GM18867 (cell line): ENCODE data around the gene FBXW4.
A peak's percentile ranks its signal among the peaks of the same experiment; 100 is the strongest.

ENCODE experiments used
- ATAC-seq: cut with Tn5 transposase; IDR thresholded peaks from one replicate; pipeline ENCODE4 v1.9.1; 2021; ENCODE audit warnings: mild to moderate bottlenecking, moderate library complexity; ENCODE audit not compliant: unreplicated experiment

Gene FBXW4

GRCh38 chr10:101587725-101588653 lies 107.0 kb downstream of the FBXW4 start, which contains the start of the genes DPCD and POLL:
TSS of gene DPCD (plus strand) at chr10:101588321. CDS start at chr10:101588337, 16 bp downstream.
TSS of gene POLL (minus strand) at chr10:101588257. CDS start at chr10:101587360, 897 bp downstream.
- peak; percentile 97 for ATAC-seq

- no peak for ATAC-seq
Observed at GRCh38 chr10:101585841-101586240, 109.1 kb downstream of the FBXW4 start.

DNA sequence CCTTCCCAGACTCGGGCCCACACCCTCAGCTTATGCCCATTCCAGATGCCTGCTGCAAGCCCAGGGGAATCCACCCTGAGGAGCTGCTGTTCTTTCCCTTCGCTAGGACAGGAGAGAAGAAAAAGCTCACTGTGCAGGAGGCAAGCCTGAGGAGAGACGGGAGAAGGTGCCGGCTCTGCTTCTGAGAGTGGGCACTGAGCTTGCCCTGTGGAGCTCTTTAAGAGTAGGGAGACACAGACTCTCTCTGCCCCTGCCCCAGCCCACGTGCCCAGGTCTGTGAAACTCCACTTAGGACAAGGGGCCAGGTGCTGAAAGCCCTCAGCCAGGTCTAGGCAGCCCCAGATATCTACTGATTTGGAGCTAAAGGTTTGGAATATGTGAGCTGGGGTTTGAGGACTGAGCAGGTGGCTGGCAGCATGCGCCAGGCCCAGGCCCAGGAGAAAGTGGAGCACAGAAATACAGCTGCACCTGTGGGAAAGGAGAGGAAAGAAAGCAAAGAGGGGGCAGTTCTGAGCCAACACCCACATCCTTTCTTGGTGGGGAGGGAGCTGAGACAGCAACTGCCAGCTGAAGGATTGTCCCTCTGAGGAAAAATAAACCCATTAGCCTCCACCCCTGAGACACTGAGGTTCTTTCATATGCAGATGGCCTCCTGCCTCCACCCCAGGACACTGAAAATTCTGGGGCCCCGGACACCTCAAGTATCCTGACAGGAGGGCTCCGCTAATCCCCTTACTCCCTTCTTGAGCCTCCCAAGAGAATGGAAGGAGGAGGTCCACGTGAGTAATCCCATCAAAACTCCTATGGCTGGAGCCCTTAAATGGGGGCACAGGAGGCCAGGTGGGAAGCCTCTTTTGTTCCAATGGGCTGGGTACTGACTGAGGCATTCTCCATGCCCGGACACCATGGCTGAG lies 114.2 kb downstream of the FBXW4 start:
- ATAC-seq, result no peak

DNA sequence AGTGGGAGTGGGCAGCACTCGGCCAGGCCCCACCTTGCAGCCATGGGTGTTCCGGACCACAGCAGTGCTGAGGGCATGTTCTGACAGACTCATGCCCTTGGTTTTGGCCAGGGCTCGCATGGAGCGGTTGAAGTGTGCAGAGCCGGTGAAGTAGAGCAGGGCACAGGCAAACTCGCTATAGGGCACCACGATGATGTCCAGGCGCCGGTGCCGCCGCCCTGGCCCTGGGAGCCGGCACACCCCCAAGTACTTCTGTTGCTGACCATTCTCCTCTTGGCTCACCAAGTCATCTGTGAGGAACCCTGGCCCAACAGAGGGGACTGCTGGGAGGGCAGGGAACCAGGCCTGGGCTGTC lies 115.5 kb downstream of the FBXW4 start:
- no peak for ATAC-seq

DNA sequence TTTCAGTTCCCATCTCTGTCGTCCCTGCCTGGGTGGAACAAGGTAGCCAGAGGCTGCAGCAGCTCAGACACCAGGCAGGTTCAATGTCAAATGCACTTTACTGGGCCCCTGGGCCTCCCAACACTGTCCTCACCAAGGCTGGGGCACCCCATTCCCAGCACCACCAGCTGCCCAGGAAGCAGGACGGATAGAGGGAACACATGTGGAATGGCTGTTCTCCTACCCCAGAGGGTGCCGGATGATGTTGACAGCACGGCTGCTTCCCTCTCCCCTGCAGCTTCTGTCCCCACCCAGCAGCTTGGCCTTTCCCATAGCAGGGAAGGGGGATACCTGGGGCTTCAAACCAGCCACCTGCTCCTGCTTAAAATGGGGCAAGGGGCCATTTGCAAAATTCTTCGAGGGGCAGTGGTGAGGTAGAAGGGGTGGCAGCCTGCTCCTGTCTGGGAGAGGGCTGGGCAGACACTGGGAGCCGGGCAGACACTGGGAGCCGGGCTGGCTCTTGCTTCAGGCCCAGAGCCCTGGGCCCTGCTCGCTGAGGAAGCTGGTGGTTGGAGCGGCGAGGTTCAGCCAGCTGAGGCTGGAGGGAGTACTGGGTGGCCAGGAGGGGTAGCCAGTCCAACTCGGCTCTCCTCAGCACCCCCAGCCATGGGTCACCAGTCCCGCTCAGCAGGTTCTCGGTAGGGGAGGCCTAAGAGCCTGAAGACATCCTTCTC lies 116.0 kb downstream of the FBXW4 start:
- ATAC-seq, result no peak

DNA sequence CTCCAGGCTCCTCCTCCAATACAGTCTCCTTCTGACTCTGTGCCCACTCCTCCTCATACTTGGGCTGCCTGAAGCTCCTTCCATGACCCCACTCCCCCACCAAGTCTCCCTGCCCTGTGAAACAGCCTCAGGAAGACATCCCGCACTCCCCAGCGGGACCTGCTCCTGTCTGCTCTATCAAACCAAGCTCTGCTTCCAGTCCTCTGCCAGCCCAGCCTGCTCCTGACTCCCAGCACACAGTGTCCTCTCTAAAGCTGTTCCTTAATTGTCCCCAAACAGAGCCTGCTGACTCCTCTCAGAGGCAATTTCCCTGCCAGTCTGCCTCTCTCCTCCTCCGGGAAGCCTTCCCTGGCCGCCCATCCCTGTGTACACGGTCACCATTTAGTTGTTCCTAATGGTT lies 116.8 kb downstream of the FBXW4 start:
- ATAC-seq, result no peak

DNA sequence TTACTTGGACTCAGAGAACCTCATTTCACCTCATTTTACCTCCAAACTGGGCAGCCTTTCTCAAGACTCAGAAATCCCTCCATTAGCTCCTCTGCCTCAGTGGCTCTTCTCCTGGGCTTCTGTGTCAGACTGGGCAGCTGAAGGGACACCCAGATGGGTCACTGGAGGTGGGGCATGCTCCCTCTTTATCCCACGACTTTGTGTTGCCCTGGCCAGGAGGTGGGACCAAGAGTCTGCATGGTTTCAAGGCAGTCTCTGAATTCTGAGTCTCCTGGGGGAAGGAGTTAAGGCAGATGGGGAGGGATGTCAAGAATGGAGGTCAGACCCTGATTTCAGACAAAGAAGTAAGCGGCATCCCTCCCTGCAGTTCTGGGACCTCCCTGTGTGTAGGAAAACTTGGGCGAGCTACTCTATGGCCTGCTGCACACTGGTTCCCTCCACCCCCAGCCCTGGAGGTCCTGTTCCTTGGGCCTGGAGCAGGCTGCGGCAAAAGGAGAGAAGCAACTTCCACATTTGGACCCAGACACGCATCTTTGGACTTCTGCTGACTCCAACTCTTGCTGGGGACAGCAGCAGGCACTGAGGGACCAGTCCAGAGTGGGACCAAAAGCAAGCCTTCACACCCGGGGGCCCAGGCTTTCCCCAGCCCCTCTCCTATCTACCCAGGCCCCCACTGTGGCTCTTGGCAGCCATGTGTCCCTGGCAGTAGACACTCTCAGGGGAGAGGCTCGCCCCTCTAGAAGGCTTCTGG lies 117.7 kb downstream of the FBXW4 start:
- ATAC-seq, result no peak

GRCh38 chr10:101576211-101576863 lies 118.6 kb downstream of the FBXW4 start:
- no peak for ATAC-seq

GRCh38 chr10:101575580-101576210 lies 119.3 kb downstream of the FBXW4 start:
- no peak for ATAC-seq

DNA sequence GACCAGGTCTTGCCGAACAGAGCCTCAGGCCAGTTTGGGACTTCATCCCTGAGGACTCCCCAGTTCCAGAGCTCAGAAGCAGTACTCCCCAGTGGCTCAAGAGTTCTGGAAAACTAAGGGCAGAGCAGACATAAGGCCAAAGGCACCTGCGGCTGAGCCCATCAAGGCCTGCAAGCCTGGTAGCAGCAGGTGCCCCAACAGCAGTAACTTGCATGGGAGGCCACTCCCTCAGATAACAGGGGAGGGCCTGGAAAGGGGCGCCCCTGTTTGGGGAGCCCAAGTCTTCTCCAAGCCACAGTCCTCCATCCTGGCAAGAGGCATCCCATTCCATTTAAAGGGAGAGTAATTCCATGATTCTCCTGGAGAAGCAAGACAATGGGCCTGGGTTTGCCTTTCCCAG lies 119.9 kb downstream of the FBXW4 start:
- ATAC-seq, result no peak

DNA sequence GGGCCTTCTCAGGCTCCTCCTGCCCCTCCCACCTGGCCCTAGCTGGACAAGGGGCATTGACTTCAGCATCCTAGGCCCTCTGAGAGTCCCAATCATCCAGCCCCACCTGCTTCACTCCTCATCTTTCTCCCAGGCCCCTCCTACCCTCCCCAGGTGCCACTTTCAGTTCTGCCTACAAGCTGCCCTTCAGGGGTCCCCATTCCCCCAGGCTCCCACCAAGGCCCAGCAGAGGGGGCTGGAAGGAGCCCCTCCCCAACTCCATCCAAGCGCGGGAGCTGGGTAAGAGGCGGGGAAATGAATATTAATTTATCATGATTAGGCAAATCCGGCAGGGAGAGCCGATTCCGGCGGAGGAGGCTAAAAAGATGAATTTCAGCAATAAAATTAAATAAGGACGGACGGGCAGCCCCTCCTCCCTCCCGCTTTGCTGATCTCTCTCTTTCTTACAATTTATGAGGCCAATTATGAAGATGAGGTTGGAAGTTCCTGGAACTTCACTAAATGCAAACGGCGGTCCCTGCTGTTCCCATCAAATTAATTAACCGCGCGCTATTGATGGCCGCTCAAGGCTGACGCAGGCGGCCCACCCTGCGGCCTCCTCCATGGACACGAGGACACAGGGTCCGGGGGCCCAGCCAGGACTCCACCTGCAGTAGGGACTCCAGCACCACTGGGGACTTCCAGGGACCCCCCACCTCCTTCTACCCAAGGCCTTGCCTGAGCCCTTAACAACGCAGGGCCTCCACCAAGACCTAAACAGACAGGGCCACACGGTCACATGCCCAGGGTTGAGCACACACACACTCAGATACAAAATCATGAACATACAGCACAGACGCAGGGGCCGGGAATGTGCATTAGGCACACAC lies 120.9 kb downstream of the FBXW4 start:
- no peak for ATAC-seq

DNA sequence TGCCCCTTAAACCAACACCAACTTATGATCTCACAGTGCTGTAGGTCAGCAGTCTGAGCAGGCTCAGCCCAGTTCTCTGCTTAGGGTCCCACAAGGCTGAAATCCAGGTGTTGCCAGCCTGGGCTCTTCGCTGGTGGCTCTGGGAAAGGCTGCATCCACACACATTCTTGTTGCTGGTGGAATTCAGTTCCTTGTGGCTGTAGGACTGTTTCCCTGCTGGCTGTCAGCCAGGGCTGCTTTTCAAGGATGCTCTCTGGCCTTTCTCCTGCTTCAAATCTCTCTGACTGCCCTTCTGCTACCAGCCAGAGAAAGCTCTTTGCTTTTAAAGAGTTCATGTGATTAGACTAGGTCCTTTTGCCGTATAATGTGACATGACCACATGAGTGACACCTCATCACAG lies 122.2 kb downstream of the FBXW4 start:
- ATAC-seq, result no peak

- ATAC-seq, result no peak
Observed at GRCh38 chr10:101572126-101572525, 122.8 kb downstream of the FBXW4 start.

- no peak for ATAC-seq
Observed at GRCh38 chr10:101571271-101571925, 123.6 kb downstream of the FBXW4 start.

DNA sequence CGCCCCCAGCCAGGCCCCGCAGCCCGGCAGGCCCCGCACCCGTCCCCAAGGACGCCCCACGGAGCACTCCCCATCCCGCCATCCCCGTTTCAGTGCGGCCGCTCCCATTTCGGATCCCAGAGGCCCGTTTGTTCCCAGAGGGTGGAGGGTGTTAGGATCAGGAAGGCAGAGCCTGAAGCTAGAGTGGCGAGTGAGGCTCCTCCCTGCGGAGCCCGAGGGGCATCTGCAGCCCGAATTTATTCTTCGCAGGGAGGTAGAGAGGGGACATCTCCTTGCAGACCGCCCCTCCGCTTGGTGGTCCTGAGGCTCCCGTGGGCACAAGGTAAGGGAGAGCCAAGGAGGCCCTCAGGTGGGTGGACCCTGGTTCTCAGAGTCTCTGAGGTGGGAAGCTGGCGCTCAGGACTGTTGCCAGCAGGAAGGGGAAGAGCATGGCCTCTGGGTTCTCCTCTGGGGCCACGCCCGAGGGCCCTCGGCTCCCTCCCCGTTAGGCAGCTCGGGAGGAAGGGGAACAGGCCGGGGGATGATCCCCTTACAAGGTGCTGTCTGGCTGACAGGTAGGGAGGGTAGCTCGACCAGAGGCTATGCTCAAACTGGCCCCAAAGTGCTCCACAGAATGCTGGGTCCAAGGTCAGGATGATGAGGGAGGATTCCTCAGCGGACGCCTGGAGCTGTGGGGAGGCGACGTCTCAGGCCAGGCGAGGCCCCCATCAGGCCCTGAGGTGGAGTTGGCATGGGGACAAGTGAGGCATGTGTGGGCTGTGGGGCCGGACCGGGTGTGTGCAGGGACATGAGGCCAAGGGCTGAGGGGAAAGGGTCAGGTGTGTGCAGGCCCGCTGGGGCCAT lies 124.3 kb downstream of the FBXW4 start:
- ATAC-seq, result peak; percentile 15

DNA sequence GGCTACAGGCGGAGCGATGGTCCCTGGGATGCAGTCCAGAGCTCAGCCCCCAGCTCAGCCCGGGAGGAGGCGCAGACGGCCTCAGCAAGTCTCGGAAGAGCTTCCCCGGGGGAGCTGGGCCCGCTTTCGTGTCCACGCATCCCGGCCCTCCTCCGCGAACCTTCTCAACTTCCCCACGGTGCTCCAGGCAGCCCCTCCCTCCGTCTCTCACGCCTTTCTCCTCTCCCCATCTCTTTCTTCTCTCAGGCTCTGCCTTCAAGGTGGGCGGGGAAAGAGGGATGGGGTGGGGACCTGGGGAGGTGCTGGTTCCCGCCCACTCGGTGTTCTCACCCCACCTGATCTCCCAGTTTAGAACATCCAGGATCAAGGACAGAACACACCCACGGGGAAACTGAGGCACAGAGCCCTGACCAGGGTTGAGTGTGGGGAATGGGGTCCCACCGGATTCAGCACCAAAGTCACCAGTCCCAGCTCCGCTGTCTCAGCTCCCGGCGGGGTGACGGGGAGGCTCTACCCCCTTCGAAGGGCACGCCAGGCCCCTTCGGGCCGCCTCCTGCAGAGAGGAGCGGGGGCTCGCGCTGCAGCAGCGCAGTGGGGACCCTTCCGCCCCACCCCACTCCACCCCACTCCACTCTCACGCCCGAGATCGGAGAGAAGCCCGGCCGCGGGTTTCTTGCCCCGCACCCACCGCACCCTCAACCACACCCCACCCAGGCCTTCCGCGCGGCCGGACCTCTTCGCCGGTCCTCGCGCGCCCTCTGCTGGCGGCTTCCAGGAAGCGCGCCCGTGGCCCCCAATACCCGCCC lies 125.1 kb downstream of the FBXW4 start:
- ATAC-seq, result peak; percentile 73
